ENCODE results near the gene TLDC2.

GRCh38 chr20:36854348-36855240 is 21.3 kb upstream of the TLDC2 start:
- TF ChIP-seq, protein P1, sequence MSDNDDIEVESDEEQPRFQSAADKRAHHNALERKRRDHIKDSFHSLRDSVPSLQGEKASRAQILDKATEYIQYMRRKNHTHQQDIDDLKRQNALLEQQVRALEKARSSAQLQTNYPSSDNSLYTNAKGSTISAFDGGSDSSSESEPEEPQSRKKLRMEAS (IDR thresholded peaks at IDR 0.05) = no peak
- TF ChIP-seq, protein P2, sequence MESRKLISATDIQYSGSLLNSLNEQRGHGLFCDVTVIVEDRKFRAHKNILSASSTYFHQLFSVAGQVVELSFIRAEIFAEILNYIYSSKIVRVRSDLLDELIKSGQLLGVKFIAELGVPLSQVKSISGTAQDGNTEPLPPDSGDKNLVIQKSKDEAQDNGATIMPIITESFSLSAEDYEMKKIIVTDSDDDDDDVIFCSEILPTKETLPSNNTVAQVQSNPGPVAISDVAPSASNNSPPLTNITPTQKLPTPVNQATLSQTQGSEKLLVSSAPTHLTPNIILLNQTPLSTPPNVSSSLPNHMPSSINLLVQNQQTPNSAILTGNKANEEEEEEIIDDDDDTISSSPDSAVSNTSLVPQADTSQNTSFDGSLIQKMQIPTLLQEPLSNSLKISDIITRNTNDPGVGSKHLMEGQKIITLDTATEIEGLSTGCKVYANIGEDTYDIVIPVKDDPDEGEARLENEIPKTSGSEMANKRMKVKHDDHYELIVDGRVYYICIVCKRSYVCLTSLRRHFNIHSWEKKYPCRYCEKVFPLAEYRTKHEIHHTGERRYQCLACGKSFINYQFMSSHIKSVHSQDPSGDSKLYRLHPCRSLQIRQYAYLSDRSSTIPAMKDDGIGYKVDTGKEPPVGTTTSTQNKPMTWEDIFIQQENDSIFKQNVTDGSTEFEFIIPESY (IDR thresholded peaks at IDR 0.05; ENCODE audit: extremely low read depth, insufficient replicate concordance, low read length) = no peak
- TF ChIP-seq, protein P3, sequence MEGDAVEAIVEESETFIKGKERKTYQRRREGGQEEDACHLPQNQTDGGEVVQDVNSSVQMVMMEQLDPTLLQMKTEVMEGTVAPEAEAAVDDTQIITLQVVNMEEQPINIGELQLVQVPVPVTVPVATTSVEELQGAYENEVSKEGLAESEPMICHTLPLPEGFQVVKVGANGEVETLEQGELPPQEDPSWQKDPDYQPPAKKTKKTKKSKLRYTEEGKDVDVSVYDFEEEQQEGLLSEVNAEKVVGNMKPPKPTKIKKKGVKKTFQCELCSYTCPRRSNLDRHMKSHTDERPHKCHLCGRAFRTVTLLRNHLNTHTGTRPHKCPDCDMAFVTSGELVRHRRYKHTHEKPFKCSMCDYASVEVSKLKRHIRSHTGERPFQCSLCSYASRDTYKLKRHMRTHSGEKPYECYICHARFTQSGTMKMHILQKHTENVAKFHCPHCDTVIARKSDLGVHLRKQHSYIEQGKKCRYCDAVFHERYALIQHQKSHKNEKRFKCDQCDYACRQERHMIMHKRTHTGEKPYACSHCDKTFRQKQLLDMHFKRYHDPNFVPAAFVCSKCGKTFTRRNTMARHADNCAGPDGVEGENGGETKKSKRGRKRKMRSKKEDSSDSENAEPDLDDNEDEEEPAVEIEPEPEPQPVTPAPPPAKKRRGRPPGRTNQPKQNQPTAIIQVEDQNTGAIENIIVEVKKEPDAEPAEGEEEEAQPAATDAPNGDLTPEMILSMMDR (IDR thresholded peaks at IDR 0.05 in 2 of 3, conservative IDR thresholded peaks at IDR 0.05 in 1 of 3; ENCODE audit: borderline replicate concordance in 1 of 3, insufficient read depth in 1 of 3, low read depth in 2 of 3, low read length in 2 of 3) = no peak
- TF ChIP-seq POLR2A (IDR thresholded peaks at IDR 0.05; ENCODE audit: borderline replicate concordance, extremely low read depth, insufficient read depth, insufficient read length) (no peak), EGR1 (IDR thresholded peaks at IDR 0.05; ENCODE audit: low read depth) (no peak), POLR2AphosphoS5 (IDR thresholded peaks at IDR 0.05; ENCODE audit: low read depth, low read length) (no peak), SIN3A (IDR thresholded peaks at IDR 0.05; ENCODE audit: low read depth) (no peak), EZH2 (IDR thresholded peaks at IDR 0.05) (no peak), REST (IDR thresholded peaks at IDR 0.05; ENCODE audit: low read depth) (no peak), ZFX (IDR thresholded peaks at IDR 0.05) (no peak)
